ENCODE measurements around the gene SCAANT1.

DNA sequence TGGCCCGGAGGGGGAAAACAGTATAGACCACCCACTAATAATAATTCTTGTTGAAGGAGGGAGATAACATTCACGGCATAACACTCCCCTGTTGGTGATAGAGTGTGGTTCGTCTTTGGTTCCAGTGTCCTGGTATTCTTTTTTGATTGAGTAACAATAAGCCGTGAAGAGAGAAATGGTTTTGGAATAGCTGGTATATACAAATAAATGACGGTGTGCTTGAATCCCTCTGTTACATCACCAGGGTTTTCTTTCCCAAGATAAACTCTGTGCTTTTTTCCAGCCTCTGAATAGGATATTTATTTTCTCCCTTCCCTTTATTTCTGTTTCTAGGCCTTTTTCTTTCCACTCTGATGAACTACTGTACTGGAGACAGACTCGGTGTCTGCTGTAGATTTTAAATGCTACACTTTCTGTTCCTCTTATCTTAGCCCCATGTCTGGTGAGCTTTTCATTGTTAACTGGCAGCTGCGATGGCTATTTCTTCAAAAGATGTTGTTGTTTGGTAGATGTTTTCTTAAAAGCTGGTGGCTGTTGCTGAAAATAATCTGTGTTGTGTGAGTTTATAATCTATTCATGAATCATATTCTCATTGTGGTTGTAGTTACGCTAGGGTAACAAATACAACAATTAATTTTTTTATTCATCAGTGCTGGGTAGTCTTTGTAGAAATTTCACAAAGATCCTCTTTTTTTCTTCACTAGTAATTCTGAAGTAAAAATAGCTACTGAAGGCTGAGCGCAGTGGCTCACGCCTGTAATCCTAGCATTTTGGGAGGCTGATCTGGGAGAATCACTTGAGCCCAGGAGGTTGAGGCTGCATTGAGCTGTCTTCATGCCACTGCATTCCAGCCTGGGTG is 15.5 kb upstream of the SCAANT1 start:
- TF ChIP-seq POLR2A (IDR thresholded peaks at IDR 0.05; ENCODE audit: extremely low read depth, insufficient read length) = no peak
- TF ChIP-seq, protein P1, sequence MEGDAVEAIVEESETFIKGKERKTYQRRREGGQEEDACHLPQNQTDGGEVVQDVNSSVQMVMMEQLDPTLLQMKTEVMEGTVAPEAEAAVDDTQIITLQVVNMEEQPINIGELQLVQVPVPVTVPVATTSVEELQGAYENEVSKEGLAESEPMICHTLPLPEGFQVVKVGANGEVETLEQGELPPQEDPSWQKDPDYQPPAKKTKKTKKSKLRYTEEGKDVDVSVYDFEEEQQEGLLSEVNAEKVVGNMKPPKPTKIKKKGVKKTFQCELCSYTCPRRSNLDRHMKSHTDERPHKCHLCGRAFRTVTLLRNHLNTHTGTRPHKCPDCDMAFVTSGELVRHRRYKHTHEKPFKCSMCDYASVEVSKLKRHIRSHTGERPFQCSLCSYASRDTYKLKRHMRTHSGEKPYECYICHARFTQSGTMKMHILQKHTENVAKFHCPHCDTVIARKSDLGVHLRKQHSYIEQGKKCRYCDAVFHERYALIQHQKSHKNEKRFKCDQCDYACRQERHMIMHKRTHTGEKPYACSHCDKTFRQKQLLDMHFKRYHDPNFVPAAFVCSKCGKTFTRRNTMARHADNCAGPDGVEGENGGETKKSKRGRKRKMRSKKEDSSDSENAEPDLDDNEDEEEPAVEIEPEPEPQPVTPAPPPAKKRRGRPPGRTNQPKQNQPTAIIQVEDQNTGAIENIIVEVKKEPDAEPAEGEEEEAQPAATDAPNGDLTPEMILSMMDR (IDR thresholded peaks at IDR 0.05; ENCODE audit: low read depth, low read length) = no peak
